Effector memory CD4-positive, alpha-beta T cell (primary cell): ENCODE data around the gene GPC5.
"Not testable (repeated sequence)": the region's sequence is repeated elsewhere in the genome, so short reads cannot be mapped to it uniquely, and the experiment has no call there.

Experiments
- DNase-seq, 3 donors: peaks; one replicate each; pipeline ENCODE4 v3.0.0-alpha.2; 2020
- H3K27ac ChIP-seq: 2 replicates; pipeline ENCODE4 v1.7.0; 2013; ENCODE audit warnings: mild to moderate bottlenecking, low read length, moderate library complexity; ENCODE audit not compliant: insufficient read depth, poor library complexity, severe bottlenecking
- H3K27me3 ChIP-seq: replicated peaks from 2 replicates; pipeline ENCODE4 v1.7.0; 2013; ENCODE audit warnings: mild to moderate bottlenecking, low read length; ENCODE audit not compliant: insufficient read depth, control insufficient read depth, poor library complexity, severe bottlenecking
- H3K36me3 ChIP-seq: 2 replicates; pipeline ENCODE4 v1.7.0; 2013; ENCODE audit warnings: mild to moderate bottlenecking, low read length, moderate library complexity; ENCODE audit not compliant: control insufficient read depth, insufficient read depth
- H3K4me1 ChIP-seq: 2 replicates; pipeline ENCODE4 v1.7.0; 2013; ENCODE audit warnings: low read length, mild to moderate bottlenecking; ENCODE audit not compliant: control insufficient read depth, insufficient read depth, poor library complexity, severe bottlenecking
- H3K4me3 ChIP-seq: 2 replicates; pipeline ENCODE4 v1.7.0; 2013; ENCODE audit warnings: low read length, low read depth, mild to moderate bottlenecking; ENCODE audit not compliant: insufficient read depth, poor library complexity, severe bottlenecking
- H3K9me3 ChIP-seq: 2 replicates; pipeline ENCODE4 v1.7.0; 2013; ENCODE audit warnings: mild to moderate bottlenecking, low read length, moderate library complexity; ENCODE audit not compliant: control insufficient read depth

GPC5 gene

DNA sequence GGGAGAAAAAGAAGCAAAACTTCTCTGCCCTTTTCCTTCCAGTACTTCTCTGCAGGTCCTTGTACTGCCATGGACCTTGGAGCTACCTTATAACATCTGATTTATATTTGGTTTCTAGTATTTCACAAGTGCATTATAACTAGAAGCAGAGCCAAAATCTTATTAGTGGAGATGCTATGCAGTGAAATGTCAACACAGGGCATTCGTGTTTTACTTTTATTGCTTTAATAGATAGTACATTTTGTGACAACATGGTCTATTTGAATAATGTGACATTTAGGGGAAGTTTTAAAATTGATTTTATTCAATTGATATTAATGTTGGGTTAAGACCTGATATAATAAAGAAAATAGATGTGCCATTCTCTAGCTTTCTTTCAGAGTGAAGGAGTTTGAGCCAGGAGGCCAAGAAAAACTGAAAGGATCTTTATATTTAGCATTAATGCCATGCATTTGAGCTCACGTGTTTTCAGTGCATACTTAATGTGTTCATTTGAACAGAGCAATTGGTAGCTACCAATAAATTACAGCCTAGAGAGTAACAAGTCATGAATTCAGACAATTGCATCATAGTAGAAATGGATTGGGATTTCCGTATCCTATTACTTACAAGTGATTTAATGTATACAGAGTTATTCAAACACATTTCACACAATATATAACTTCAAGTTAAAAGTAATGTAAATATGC lies 863.8 kb downstream of the GPC5 start:
- H3K4me1 ChIP-seq = no peaks in the 10 kb centered on the region
- no peaks in the 10 kb centered on the region for H3K9me3 ChIP-seq
- H3K4me3 ChIP-seq = no peak overlapping the region
- no peak overlapping the region for H3K27ac ChIP-seq
- no peak for DNase-seq
- no peaks in the 10 kb centered on the region for H3K27me3 ChIP-seq
- H3K36me3 ChIP-seq = no peaks in the 10 kb centered on the region

GRCh38 chr13:92265408-92265807 lies 867.0 kb downstream of the GPC5 start:
- Histone ChIP-seq H3K9me3 (no peaks in the 10 kb centered on the region), H3K36me3 (no peaks in the 10 kb centered on the region), H3K4me1 (no peaks in the 10 kb centered on the region), H3K27me3 (no peaks in the 10 kb centered on the region), H3K4me3 (no peak overlapping the region), H3K27ac (no peak overlapping the region)
- DNase-seq = no peak

DNA sequence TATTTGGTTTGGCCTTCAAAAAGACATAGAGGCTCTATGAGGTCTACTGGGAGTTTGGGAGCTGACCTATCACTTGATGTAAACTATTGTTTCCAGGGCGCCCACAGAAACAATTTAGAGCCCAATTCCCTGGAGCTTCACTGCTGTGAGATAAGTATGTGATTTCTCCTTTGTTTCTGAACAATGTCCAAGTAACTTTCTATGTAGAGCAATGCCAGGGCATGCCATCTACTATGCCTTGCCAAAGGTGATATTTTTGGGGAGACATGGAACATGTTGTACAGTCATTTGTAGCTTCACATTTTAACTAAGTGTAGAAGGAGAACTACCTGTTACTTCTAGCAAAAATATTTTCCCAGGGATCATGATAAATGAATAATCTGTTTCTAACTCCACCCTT lies 872.6 kb downstream of the GPC5 start:
- H3K27ac ChIP-seq = no peak overlapping the region
- H3K4me3 ChIP-seq = no peak overlapping the region
- H3K4me1 ChIP-seq = no peaks in the 10 kb centered on the region
- no peaks in the 10 kb centered on the region for H3K36me3 ChIP-seq
- H3K27me3 ChIP-seq = no peaks in the 10 kb centered on the region
- no peaks in the 10 kb centered on the region for H3K9me3 ChIP-seq
- no peak for DNase-seq

DNA sequence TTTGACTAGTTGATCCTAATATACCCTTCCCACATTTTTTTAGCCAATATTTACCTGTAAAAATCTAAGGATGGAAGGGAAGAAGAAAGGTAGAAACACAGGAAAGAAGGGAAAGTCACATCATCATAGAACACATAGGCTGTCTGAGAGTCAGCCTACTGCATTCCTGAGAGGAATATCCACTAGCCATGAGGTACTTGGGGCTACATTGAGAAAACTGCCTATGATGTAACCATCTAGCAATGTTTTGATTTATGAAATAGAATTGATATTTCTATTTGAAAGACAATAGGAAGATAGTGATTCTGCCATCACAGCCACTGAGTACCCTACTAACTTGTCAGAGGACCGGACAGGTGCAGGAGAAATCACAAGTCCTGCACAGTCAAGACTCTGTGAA lies 873.8 kb downstream of the GPC5 start:
- Histone ChIP-seq H3K27ac (no peak overlapping the region), H3K9me3 (no peaks in the 10 kb centered on the region), H3K36me3 (no peaks in the 10 kb centered on the region), H3K4me1 (no peaks in the 10 kb centered on the region), H3K4me3 (no peak overlapping the region), H3K27me3 (no peaks in the 10 kb centered on the region)
- DNase-seq = no peak

DNA sequence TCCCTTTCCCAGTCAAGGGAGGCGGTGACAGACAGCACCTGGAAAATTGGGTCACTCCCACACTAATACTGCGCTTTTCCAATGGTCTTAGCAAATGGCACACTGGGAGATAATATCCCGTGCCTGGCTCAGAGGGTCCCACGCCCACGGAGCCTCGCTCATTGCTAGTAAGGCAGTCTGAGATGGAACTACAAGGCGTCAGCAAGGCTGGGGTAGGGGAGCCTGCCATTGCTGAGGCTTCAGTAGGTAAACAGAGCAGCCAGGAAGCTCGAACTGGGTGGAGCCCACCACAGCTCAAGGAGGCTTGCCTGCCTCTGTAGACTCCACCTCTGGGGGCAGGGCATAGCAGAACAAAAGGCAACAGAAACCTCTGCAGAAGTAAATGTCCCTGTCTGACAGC lies 882.6 kb downstream of the GPC5 start:
- not testable (repeated sequence) for DNase-seq, H3K4me1 ChIP-seq, H3K27me3 ChIP-seq, H3K36me3 ChIP-seq, H3K27ac ChIP-seq, H3K9me3 ChIP-seq, H3K4me3 ChIP-seq

DNA sequence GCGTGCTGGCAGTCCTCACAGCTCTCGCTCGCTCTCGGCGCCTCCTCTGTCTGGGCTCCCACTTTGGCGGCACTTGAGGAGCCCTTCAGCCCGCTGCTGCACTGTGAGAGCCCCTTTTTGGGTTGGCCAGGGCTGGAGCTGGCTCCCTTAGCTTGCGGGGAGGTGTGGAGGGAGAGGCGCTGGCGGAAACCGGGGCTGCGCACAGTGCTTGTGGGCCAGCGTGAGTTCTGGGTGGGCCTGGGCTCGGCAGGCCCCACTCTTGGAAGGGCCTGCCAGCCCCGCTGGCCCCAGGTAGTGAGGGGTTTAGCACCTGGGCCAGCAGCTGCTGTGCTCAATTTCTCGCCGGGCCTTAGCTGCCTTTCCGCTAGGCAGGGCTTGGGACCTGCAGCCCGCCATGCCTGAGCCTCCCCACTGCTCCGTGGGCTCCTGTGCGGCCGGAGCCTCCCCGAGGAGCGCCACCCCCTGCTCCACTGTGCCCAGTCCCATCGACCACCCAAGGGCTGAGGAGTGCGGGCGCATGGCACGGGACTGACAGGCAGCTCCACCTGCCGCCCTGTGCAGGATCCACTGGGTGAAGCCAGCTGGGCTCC lies 892.4 kb downstream of the GPC5 start:
- H3K9me3 ChIP-seq, H3K36me3 ChIP-seq, H3K27me3 ChIP-seq, DNase-seq, H3K27ac ChIP-seq, H3K4me3 ChIP-seq, H3K4me1 ChIP-seq: not testable (repeated sequence)

- DNase-seq, H3K4me1 ChIP-seq, H3K27me3 ChIP-seq, H3K36me3 ChIP-seq, H3K9me3 ChIP-seq, H3K27ac ChIP-seq, H3K4me3 ChIP-seq: not testable (repeated sequence)
These were observed 896.1 kb downstream of the GPC5 start for GRCh38 chr13:92294533-92294932.

DNA sequence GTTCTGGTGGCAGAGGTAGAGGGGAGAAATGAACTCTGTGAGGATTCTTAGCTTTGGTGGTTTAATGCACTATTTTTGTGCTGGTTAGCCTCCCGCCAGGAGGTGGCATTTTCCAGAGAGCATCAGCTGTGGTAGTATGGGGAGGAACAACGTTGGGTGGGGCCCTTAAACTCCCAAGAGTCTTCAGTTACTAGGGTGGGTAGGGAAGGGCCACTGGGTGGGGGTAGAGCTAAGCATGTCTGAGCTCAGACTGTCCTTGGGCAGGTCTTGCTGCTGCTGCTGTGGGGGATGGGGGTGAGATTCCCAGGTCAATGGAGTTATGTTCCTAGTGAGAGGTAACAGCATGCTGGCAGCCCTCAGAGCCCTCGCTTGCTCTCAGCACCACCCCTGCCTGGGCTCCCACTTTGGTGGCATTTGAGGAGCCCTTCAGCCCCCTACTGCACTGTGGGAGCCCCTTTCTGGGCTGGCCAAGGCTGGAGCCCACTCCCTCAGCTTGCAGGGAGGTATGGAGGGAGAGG lies 897.8 kb downstream of the GPC5 start:
- DNase-seq, H3K27ac ChIP-seq: not testable (repeated sequence)

DNA sequence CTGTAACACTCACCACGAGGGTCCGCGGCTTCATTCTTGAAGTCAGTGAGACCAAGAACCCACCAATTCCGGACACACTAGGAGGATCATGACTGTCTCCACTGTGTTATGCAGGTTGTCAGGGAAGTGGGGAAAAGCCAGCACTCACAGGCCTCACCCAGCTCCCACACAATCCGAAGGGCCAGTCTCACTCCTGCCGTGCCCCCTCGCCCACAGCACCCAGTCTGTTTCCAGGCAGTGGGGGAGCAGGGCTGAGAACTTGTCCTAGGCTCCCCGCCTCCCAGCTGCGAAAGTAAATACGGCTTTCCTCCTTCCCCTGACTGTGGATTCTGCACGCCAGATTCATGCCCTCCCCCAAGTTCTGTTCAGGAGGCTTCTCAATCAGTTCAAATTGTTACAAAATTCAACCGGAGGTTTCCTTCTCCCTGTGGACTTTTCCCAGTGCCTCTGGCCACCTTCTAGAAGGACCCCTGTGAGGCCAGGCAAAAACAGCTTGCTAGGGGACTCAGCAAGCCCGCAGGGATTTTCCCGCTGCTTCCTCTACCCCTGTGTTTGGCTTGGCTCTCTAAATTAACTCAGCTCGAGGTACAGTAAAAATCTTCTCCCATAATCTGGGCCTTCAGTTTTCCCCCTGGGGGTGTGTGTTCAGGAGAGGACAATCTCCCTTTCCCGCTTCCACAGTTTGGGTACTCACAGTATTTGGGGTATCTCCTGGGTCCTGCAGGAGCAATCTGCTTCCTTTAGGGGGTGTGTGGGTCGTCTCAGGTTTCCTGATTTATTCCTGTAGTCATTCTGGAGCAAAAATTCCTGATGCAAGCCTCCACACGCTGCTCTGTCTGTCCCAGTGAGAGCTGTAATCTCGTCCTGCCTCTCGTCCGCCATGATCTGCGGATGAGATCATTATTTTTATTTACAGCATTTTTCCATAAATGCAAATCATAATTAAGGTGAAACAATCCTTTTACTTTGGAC lies 899.8 kb downstream of the GPC5 start:
- DNase-seq = no peak
- H3K4me1 ChIP-seq = no peaks in the 10 kb centered on the region
- no peaks in the 10 kb centered on the region for H3K27me3 ChIP-seq
- H3K4me3 ChIP-seq = no peak overlapping the region
- no peak overlapping the region for H3K27ac ChIP-seq
- H3K36me3 ChIP-seq = no peaks in the 10 kb centered on the region
- H3K9me3 ChIP-seq = no peaks in the 10 kb centered on the region

More for the DNA sequence above, 897.8 kb downstream of the GPC5 start:
- not testable (repeated sequence) for H3K27me3 ChIP-seq, H3K4me3 ChIP-seq, H3K9me3 ChIP-seq, H3K36me3 ChIP-seq, H3K4me1 ChIP-seq

DNA sequence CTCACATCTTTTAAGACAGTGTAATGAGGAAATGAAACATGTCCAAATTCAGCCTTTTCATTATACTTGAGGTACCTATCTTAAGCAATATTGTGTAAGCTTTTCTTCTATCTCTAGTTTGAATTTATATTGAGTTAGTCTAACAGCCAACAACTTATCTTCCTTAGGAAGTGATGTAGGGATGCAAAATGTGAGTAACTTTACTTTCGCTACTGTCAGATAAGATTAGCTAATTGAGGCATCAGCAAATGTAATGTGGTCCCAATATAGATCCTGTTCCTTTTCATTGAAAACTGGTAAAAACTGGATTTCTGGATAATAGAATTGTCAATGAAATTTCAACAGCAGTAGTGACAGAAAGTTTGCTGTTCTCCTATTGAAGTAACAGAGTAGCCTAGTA lies 902.2 kb downstream of the GPC5 start:
- Histone ChIP-seq H3K36me3 (no peaks in the 10 kb centered on the region), H3K4me3 (no peak overlapping the region), H3K4me1 (no peaks in the 10 kb centered on the region), H3K9me3 (no peaks in the 10 kb centered on the region), H3K27ac (no peak overlapping the region), H3K27me3 (no peaks in the 10 kb centered on the region)
- DNase-seq = no peak
